Uterus (tissue), 4 donors: ENCODE results near the gene PWWP2B. TPM values are rescaled to one million over a fixed set of nuclear protein-coding genes. Genes with fewer than 3 reads are reported as not detected.
A peak's percentile ranks its signal among the peaks of the same experiment; 100 is the strongest.
"Not testable (repeated sequence)": the region's sequence is repeated elsewhere in the genome, so short reads cannot be mapped to it uniquely, and the experiment has no call there.

ENCODE experiments used
- DNase-seq, 2 donors: peaks; one replicate each; pipeline ENCODE4 v3.0.0-alpha.2; 2019 to 2020
- H3K27ac ChIP-seq, 2 donors: fragments of 200-600 bp; sonication (generic); 1 replicate in 1 of 2; 2 replicates in 1 of 2; pipeline ENCODE4 v1.5.1; 2016 to 2018
- H3K27me3 ChIP-seq, 2 donors: fragments of 200-600 bp; sonication (generic); one replicate each; pipeline ENCODE4 v1.5.1; 2018 to 2019; ENCODE audit warnings: control low read depth in 1 of 2
- H3K36me3 ChIP-seq, 2 donors: fragments of 200-600 bp; sonication (generic); one replicate each; pipeline ENCODE4 v1.5.1; 2019; ENCODE audit warnings: control low read depth in 1 of 2
- H3K4me1 ChIP-seq, 2 donors: fragments of 200-600 bp; sonication (generic); one replicate each; pipeline ENCODE4 v1.5.1; 2018 to 2019; ENCODE audit warnings: control low read depth in 1 of 2
- H3K4me3 ChIP-seq, 2 donors: fragments of 200-600 bp; sonication (generic); 1 replicate in 1 of 2; 2 replicates in 1 of 2; pipeline ENCODE4 v1.5.1; 2018 to 2019; ENCODE audit warnings: mild to moderate bottlenecking in 1 of 2
- H3K9me3 ChIP-seq, 2 donors: fragments of 200-600 bp; sonication (generic); one replicate each; pipeline ENCODE4 v1.5.1; 2019; ENCODE audit warnings: control low read depth in 1 of 2
- POLR2A ChIP-seq, 2 donors: fragments of 450-650 bp; IDR thresholded peaks; one replicate each; pipeline ENCODE4 v1.6.1; 2016; ENCODE audit warnings: antibody characterized with exemption in 2 of 2, mild to moderate bottlenecking in 1 of 2, moderate library complexity in 1 of 2
- intact Hi-C: fragments of 100-400 bp; cut with DNase I; formaldehyde crosslinking; loops from one replicate; pipeline ENCODE4 v1.15.1; 2023; ENCODE audit warnings: low total_unique reads
- total RNA-seq, 4 donors: library from RNA; depleted of rRNA in 3 of 4; stranded (reverse); fragments of >200 nt in 3 of 4; gene quantifications; one replicate each; pipeline versions ENCODE4 v1.1.0 to v1.2.4, GENCODE V29; 2014 to 2023
- TF ChIP-seq, protein P1 (sequence below), 4 experiments: fragments of 200-600 bp in 2 of 4; fragments of 450-650 bp in 2 of 4; sonication (generic) in 2 of 4; IDR thresholded peaks; one replicate each; pipeline ENCODE4 v1.5.1; 2016 to 2019; ENCODE audit warnings: antibody characterized with exemption in 4 of 4, mild to moderate bottlenecking in 2 of 4, moderate library complexity in 1 of 4
- donor health status: DM: yes; HTN: yes; CAD: no.

Gene PWWP2B
- total RNA-seq, 4 donors from 2014 or later = 0.29 to 27.6 (median 8.3) TPM

DNA sequence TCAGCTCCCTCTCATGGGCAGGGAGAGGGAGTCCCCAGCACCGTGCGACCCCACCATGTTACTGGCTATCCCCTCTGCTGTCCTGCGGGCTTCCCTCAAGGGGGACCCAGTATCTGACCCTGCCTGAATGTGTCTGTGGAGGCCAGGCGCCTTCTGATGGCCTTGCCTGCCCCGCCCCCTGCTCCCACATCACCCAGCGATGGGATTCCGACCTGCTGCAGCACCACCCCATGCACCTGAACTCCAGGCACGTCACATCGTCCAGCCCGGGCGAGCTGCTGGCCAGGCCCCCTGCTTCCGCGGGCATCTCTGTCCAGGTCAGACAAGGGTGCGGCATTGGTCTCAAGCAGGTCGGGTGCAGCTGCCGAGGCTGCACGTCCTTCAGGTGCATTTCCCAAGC lies 46.1 kb upstream of the PWWP2B start:
- Histone ChIP-seq H3K9me3 (no peaks in the 10 kb centered on the region), H3K36me3 (no peaks in the 10 kb centered on the region), H3K27ac (no peak overlapping the region), H3K4me1 (no peaks in the 10 kb centered on the region), H3K4me3 (no peak overlapping the region), H3K27me3 (no peaks in the 10 kb centered on the region)
- intact Hi-C loops = loop anchor here (5.0 kb wide), 1 partner anchor 129 kb away; no protein-coding TSS in a partner anchor
- TF ChIP-seq, protein P1, sequence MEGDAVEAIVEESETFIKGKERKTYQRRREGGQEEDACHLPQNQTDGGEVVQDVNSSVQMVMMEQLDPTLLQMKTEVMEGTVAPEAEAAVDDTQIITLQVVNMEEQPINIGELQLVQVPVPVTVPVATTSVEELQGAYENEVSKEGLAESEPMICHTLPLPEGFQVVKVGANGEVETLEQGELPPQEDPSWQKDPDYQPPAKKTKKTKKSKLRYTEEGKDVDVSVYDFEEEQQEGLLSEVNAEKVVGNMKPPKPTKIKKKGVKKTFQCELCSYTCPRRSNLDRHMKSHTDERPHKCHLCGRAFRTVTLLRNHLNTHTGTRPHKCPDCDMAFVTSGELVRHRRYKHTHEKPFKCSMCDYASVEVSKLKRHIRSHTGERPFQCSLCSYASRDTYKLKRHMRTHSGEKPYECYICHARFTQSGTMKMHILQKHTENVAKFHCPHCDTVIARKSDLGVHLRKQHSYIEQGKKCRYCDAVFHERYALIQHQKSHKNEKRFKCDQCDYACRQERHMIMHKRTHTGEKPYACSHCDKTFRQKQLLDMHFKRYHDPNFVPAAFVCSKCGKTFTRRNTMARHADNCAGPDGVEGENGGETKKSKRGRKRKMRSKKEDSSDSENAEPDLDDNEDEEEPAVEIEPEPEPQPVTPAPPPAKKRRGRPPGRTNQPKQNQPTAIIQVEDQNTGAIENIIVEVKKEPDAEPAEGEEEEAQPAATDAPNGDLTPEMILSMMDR (IDR thresholded peaks at IDR 0.05) = no peak
- no peak for DNase-seq

- Histone ChIP-seq H3K27ac (no peak overlapping the region), H3K4me1 (no peaks in the 10 kb centered on the region), H3K4me3 (no peak overlapping the region), H3K27me3 (no peaks in the 10 kb centered on the region), H3K9me3 (no peaks in the 10 kb centered on the region), H3K36me3 (no peaks in the 10 kb centered on the region)
- intact Hi-C loops = loop anchor here (5.0 kb wide), 1 partner anchor 129 kb away; no protein-coding TSS in a partner anchor
- TF ChIP-seq, protein P1 (IDR thresholded peaks at IDR 0.05) = no peak
- TF ChIP-seq POLR2A (IDR thresholded peaks at IDR 0.05) = no peak
- no peak for DNase-seq
Measured at GRCh38 chr10:132351611-132352010, 45.4 kb upstream of the PWWP2B start.

DNA sequence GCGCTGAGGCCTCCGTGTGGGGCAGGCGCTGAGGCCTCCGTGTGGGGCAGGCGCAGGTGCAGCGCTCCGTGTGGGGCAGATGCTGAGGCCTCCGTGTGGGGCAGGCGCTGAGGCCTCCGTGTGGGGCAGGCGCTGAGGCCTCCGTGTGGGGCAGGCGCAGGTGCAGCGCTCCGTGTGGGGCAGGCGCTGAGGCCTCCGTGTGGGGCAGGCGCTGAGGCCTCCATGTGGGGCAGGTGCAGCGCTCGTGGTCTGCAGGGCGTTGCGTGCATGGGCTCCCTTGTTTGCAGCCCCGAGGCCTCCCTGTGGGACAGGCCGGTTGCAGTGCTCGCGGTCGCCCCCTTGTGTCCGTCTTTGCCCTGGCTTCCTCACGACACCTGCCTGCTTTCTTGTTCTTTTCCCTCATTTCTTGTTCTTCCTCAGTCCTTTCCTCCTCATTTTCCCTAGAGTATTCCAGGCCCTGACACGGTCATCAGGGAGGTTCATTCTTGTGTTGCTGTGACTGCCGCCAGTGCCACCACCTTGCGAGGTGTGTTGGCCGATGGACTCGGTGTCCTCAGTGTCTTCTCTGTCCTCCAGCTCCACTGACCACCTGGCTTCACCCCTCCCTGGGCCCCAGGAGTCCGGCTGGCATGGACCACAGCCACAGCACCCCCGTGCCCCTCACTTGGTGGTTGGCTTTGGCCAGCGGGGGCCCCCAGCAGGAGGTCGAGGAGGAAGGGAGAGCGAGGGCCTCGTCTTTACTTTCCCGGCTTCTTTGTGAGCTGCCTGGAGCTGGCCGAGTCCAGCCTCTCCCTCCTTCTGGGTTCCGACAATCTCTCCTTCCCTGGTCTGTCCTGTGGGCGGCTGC lies 44.3 kb upstream of the PWWP2B start:
- intact Hi-C loops = loop anchor here (5.0 kb wide), 1 partner anchor 130 kb away; no protein-coding TSS in a partner anchor
- not testable (repeated sequence) for H3K4me1 ChIP-seq, H3K36me3 ChIP-seq, H3K27me3 ChIP-seq, H3K4me3 ChIP-seq, H3K9me3 ChIP-seq, H3K27ac ChIP-seq
- TF ChIP-seq, protein P1 (IDR thresholded peaks at IDR 0.05) = peak; percentile 67 to 78 (median 77)
- DNase-seq = peak; percentile 62 to 74

DNA sequence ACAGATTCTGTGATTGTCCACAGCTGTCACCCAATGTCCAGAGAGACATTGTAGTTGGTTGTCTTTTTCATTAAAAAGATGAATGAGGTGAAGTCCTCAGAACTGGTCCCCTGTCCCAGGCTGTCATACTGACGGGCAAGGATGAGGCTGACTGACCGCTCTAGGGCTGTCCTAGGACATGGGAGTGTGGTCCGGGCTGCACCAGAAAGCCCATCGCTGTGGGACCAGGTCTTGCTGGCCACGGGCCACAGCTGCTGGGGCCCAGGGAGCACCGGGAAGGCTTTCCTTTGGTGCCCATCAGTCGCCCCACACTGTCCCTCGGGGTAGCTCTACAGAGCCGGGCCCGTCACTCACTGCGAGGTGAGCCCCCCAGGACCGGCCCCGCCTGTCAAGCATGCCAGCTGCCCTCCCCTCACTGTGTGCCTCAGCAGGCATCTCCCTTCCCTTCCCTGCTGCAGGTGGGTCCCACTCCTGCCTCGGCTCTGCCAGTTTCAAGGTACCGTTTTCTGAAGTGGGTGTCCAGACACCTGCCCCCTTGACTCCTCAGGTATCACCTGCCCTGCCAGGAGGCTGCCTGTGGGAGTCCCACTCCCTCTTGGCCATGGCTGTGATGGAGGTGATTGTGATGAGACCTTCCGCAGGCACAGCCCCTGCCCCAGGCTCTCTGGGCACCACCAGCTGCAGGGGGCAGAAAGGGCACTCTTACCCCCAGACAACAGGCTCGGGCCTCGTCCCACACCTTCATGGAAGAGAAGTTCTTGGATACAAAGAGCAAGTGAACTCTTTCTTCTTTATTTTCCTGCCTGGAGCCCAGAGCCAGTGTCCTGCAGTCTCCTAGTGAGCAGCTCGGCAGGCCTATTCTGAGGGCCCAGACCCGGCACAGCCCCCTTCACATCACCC lies 43.3 kb upstream of the PWWP2B start:
- intact Hi-C loops = loop anchor here (5.0 kb wide), 1 partner anchor 131 kb away; no protein-coding TSS in a partner anchor
- DNase-seq = no peak
- no peaks in the 10 kb centered on the region for H3K36me3 ChIP-seq

More for the DNA sequence above, 43.3 kb upstream of the PWWP2B start:
- H3K27ac ChIP-seq = no peak overlapping the region
- TF ChIP-seq POLR2A (IDR thresholded peaks at IDR 0.05) = no peak
- TF ChIP-seq, protein P1 (IDR thresholded peaks at IDR 0.05) = no peak
- H3K9me3 ChIP-seq = no peaks in the 10 kb centered on the region
- H3K4me1 ChIP-seq = no peaks in the 10 kb centered on the region
- H3K4me3 ChIP-seq = no peak overlapping the region
- H3K27me3 ChIP-seq = no peaks in the 10 kb centered on the region
